Smooth muscle cell (in vitro differentiated cells): Measurements from ENCODE around the gene WASL. TPM values are rescaled to one million over a fixed set of nuclear protein-coding genes. Genes with fewer than 3 reads are reported as not detected.

Source experiments
- DNase-seq: peaks from one replicate; lab custom pipeline; 2025; ENCODE audit not compliant: unreplicated experiment; lab: John Stamatoyannopoulos, UW
- H2AFZ ChIP-seq: fragments of 200-600 bp; sonication (generic); 2 replicates; pipeline ENCODE4 v1.6.0; 2016; ENCODE audit warnings: antibody characterized with exemption, low read depth, mild to moderate bottlenecking
- H3F3A ChIP-seq: fragments of 200-600 bp; sonication (generic); 2 replicates; pipeline ENCODE4 v1.6.0; 2017; ENCODE audit warnings: antibody characterized with exemption, low read depth
- H3K27ac ChIP-seq: fragments of 200-600 bp; sonication (generic); 2 replicates; pipeline ENCODE4 v1.5.1; 2016; ENCODE audit warnings: low read depth, mild to moderate bottlenecking
- H3K27me3 ChIP-seq: fragments of 200-600 bp; sonication (generic); 2 replicates; pipeline ENCODE4 v1.6.1; 2016; ENCODE audit warnings: low read depth, mild to moderate bottlenecking
- H3K36me3 ChIP-seq: fragments of 200-600 bp; sonication (generic); 2 replicates; pipeline ENCODE4 v1.5.1; 2016; ENCODE audit warnings: low read depth
- H3K4me1 ChIP-seq: fragments of 200-600 bp; sonication (generic); 2 replicates; pipeline ENCODE4 v1.5.1; 2016; ENCODE audit warnings: low read depth
- H3K4me2 ChIP-seq: fragments of 200-600 bp; sonication (generic); 2 replicates; pipeline ENCODE4 v1.6.0; 2016; ENCODE audit warnings: mild to moderate bottlenecking
- H3K4me3 ChIP-seq: fragments of 200-600 bp; sonication (generic); 2 replicates; pipeline ENCODE4 v1.5.1; 2016; ENCODE audit warnings: mild to moderate bottlenecking
- H3K79me2 ChIP-seq: fragments of 200-600 bp; sonication (generic); 2 replicates; pipeline ENCODE4 v1.6.0; 2016; ENCODE audit warnings: low read depth, mild to moderate bottlenecking
- H3K9ac ChIP-seq: fragments of 200-600 bp; sonication (generic); 2 replicates; pipeline ENCODE4 v1.6.0; 2016; ENCODE audit warnings: low read depth
- H3K9me3 ChIP-seq: fragments of 200-600 bp; sonication (generic); replicated peaks from 2 replicates; pipeline ENCODE4 v1.5.1; 2016; ENCODE audit warnings: low read depth
- H4K20me1 ChIP-seq: fragments of 200-600 bp; sonication (generic); 2 replicates; pipeline ENCODE4 v1.6.0; 2016; ENCODE audit warnings: low read depth
- CTCF ChIP-seq: fragments of 200-600 bp; sonication (generic); IDR thresholded peaks from 2 replicates; pipeline ENCODE4 v1.5.1; 2017; ENCODE audit warnings: borderline replicate concordance, mild to moderate bottlenecking, antibody characterized with exemption; ENCODE audit not compliant: insufficient read depth, poor library complexity, severe bottlenecking
- WGBS: methylation state at CpG from one replicate; pipeline ENCODE4 v1.1.7; 2016; ENCODE audit warnings: low lambda C conversion rate; 5-methylcytosine and 5-hydroxymethylcytosine counted together
- polyA plus RNA-seq: library from polyadenylated mRNA; unstranded; fragments of >200 nt; fragmentation: Nextera tagmentation; extraction: Ambion mirVana; gene quantifications from 2 replicates; pipeline ENCODE4 v1.2.1, GENCODE V29; 2016
- total RNA-seq: library from RNA; depleted of rRNA; stranded (reverse); fragments of >200 nt; gene quantifications from 2 replicates; pipeline ENCODE4 v1.2.3, GENCODE V29; 2014

The WASL gene
- total and polyA plus RNA-seq, 2 experiments from 2014 or later = 22.7 to 35.3 TPM

GRCh38 chr7:123719197-123719721 is 29.5 kb downstream of the WASL start:
- no peak for DNase-seq
- Histone ChIP-seq H3K9me3 (no peaks in the 10 kb centered on the region), H3K79me2 (peaks cover 93% of the 10 kb centered on the region), H3K36me3 (no peaks in the 10 kb centered on the region), H3K4me2 (no peak overlapping the region), H3K4me3 (no peak overlapping the region), H3K27me3 (no peaks in the 10 kb centered on the region), H4K20me1 (peaks cover 100% of the 10 kb centered on the region), H3K27ac (no peak overlapping the region), H3K9ac (no peak overlapping the region), H3F3A (no peaks in the 10 kb centered on the region), H3K4me1 (peaks cover 10% of the 10 kb centered on the region), H2AFZ (no peak overlapping the region)
- TF ChIP-seq CTCF = no peak
- 92% methylated on average over 2 of the region's 2 CpGs for WGBS

- H3K4me1 ChIP-seq = peaks cover 8% of the 10 kb centered on the region
- H3K9me3 ChIP-seq = no peaks in the 10 kb centered on the region
- H3K4me3 ChIP-seq = no peak overlapping the region
- TF ChIP-seq CTCF = no peak
- peaks cover 100% of the 10 kb centered on the region for H4K20me1 ChIP-seq
- no peaks in the 10 kb centered on the region for H3K36me3 ChIP-seq
- H2AFZ ChIP-seq = no peak overlapping the region
- 96% methylated on average over 4 of the region's 4 CpGs for WGBS
- H3K27ac ChIP-seq = no peak overlapping the region
- no peak overlapping the region for H3K9ac ChIP-seq
- no peak for DNase-seq
- peaks cover 91% of the 10 kb centered on the region for H3K79me2 ChIP-seq
- no peaks in the 10 kb centered on the region for H3K27me3 ChIP-seq
- H3F3A ChIP-seq = no peaks in the 10 kb centered on the region
- H3K4me2 ChIP-seq = no peak overlapping the region
Measured at GRCh38 chr7:123718773-123719172, 30.0 kb downstream of the WASL start.

GRCh38 chr7:123717689-123718088 is 31.1 kb downstream of the WASL start:
- no peaks in the 10 kb centered on the region for H3K27me3 ChIP-seq
- H3K4me3 ChIP-seq = no peak overlapping the region
- peaks cover 3% of the 10 kb centered on the region for H3K4me1 ChIP-seq
- peaks cover 100% of the 10 kb centered on the region for H4K20me1 ChIP-seq
- peaks cover 90% of the 10 kb centered on the region for H3K79me2 ChIP-seq
- H3K9ac ChIP-seq = no peak overlapping the region
- no peak for TF ChIP-seq CTCF
- H3F3A ChIP-seq = no peaks in the 10 kb centered on the region
- no peaks in the 10 kb centered on the region for H3K9me3 ChIP-seq
- DNase-seq = no peak
- no peak overlapping the region for H3K27ac ChIP-seq
- H3K36me3 ChIP-seq = no peaks in the 10 kb centered on the region
- no peak overlapping the region for H3K4me2 ChIP-seq
- H2AFZ ChIP-seq = no peak overlapping the region
- 95% methylated on average over 3 of the region's 3 CpGs for WGBS

- DNase-seq = no peak
- Histone ChIP-seq H3K9ac (no peak overlapping the region), H3K4me2 (no peak overlapping the region), H3K36me3 (no peaks in the 10 kb centered on the region), H4K20me1 (peaks cover 100% of the 10 kb centered on the region), H3F3A (no peaks in the 10 kb centered on the region), H3K9me3 (no peaks in the 10 kb centered on the region), H3K4me3 (no peak overlapping the region), H3K4me1 (peaks cover 9% of the 10 kb centered on the region), H3K27me3 (no peaks in the 10 kb centered on the region), H3K27ac (no peak overlapping the region), H2AFZ (no peak overlapping the region), H3K79me2 (peaks cover 90% of the 10 kb centered on the region)
- 95% methylated on average over 1 of the region's 1 CpG for WGBS
- no peak for TF ChIP-seq CTCF
Measured at GRCh38 chr7:123716877-123717276, 31.9 kb downstream of the WASL start.
